DOHH2 (cell line): Measurements from ENCODE around the gene NEUROD1.

ENCODE experiments used
- H3F3A ChIP-seq: fragments of 200-600 bp; sonication (generic), shearing (Covaris generic); 2 replicates; pipeline ENCODE4 v1.6.0; 2016; ENCODE audit warnings: antibody characterized with exemption, mild to moderate bottlenecking; ENCODE audit not compliant: control insufficient read depth, insufficient read depth
- H3K27ac ChIP-seq: fragments of 200-600 bp; sonication (generic); 2 replicates; pipeline ENCODE4 v1.5.1; 2014; ENCODE audit warnings: low read depth, mild to moderate bottlenecking, low read length, moderate library complexity
- H3K27me3 ChIP-seq: fragments of 200-600 bp; sonication (generic); 2 replicates; pipeline ENCODE4 v1.6.1; 2014; ENCODE audit warnings: mild to moderate bottlenecking, low read length, mixed read lengths; ENCODE audit not compliant: control insufficient read depth
- H3K36me3 ChIP-seq: fragments of 200-600 bp; sonication (generic); 2 replicates; pipeline ENCODE4 v1.6.1; 2014; ENCODE audit warnings: mild to moderate bottlenecking, low read length, moderate library complexity, mixed read lengths; ENCODE audit not compliant: control insufficient read depth
- H3K4me1 ChIP-seq: fragments of 200-600 bp; sonication (generic); 2 replicates; pipeline ENCODE4 v1.6.1; 2014; ENCODE audit warnings: mild to moderate bottlenecking, low read length, mixed read lengths; ENCODE audit not compliant: control insufficient read depth
- H3K4me2 ChIP-seq: fragments of 200-600 bp; sonication (generic); 2 replicates; pipeline ENCODE4 v1.6.0; 2014; ENCODE audit warnings: mild to moderate bottlenecking, low read length, moderate library complexity
- H3K4me3 ChIP-seq: fragments of 200-600 bp; sonication (generic); 2 replicates; pipeline ENCODE4 v1.5.1; 2014; ENCODE audit warnings: mild to moderate bottlenecking, low read length, mixed read lengths
- H3K79me2 ChIP-seq: fragments of 200-600 bp; sonication (generic); 2 replicates; pipeline ENCODE4 v1.6.1; 2014; ENCODE audit warnings: mild to moderate bottlenecking, low read length, mixed read lengths; ENCODE audit not compliant: control insufficient read depth
- H3K9me2 ChIP-seq: fragments of 200-600 bp; sonication (generic); replicated peaks from 2 replicates; pipeline ENCODE4 v1.6.1; 2014; ENCODE audit warnings: mild to moderate bottlenecking, low read length, mixed read lengths; ENCODE audit not compliant: control insufficient read depth
- H3K9me3 ChIP-seq: fragments of 200-600 bp; sonication (generic); 2 replicates; pipeline ENCODE4 v1.6.1; 2014; ENCODE audit warnings: antibody characterized with exemption, low read length, mixed read lengths; ENCODE audit not compliant: control insufficient read depth, insufficient read depth
- H4K20me1 ChIP-seq: fragments of 200-600 bp; sonication (generic); 2 replicates; pipeline ENCODE4 v1.6.0; 2014; ENCODE audit warnings: low read depth, mild to moderate bottlenecking, antibody characterized with exemption, low read length, moderate library complexity; ENCODE audit not compliant: control insufficient read depth, insufficient read depth
- EZH2phosphoT487 ChIP-seq: fragments of 200-600 bp; sonication (generic); IDR thresholded peaks from 2 replicates; pipeline ENCODE4 v1.6.1; 2017; ENCODE audit warnings: borderline replicate concordance, mild to moderate bottlenecking, antibody characterized with exemption, low read length, moderate library complexity, mixed read lengths
- TF ChIP-seq, protein P1 (sequence below): fragments of 200-600 bp; sonication (generic); IDR thresholded peaks from one replicate; pipeline ENCODE4 v1.5.1; 2014; ENCODE audit warnings: antibody characterized with exemption, mild to moderate bottlenecking, low read depth, low read length; ENCODE audit not compliant: poor library complexity, severe bottlenecking

NEUROD1 gene

DNA sequence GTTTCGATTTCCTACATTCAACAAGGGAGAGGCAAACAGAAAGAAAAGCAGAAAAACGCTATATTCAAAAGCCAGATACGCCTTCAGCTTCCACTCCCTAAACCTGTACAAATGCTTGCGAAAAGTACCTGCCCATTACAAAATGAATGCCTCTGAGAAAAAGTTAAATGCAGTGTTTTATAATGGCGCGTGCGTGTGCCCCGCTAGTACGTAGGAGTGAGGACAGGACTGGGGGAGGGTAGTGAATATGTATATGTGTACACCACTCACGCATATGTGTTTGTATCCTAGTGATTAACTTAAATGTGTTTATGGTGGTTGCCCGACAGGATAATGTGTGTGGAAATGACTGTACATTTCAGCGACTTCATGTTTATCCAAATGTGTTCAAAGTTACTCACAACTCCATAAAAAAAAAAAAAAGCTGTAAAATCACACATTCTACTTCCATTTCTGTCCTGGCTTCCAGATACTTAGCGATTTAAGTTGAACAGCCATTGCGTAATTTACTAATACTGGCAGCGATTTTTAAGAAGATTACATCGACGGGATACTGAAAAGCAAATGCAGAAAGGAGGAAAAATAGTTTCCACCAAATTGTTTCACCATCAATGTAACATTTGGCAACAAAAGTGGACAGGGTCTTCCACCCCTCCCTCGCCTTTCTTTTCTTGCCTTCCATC lies 1.3 kb downstream of the NEUROD1 start:
- Histone ChIP-seq H4K20me1 (no peaks in the 10 kb centered on the region), H3K4me2 (no peak overlapping the region), H3K27ac (no peak overlapping the region), H3K4me1 (peaks cover 11% of the 10 kb centered on the region), H3K27me3 (peaks cover 7% of the 10 kb centered on the region; the same call in 1 of the 2 replicates), H3K36me3 (no peaks in the 10 kb centered on the region), H3K4me3 (no peak overlapping the region), H3K79me2 (no peaks in the 10 kb centered on the region), H3K9me2 (no peaks in the 10 kb centered on the region), H3F3A (peaks cover 4% of the 10 kb centered on the region; the same call in 1 of the 2 replicates), H3K9me3 (peaks cover 23% of the 10 kb centered on the region)
- TF ChIP-seq, protein P1, sequence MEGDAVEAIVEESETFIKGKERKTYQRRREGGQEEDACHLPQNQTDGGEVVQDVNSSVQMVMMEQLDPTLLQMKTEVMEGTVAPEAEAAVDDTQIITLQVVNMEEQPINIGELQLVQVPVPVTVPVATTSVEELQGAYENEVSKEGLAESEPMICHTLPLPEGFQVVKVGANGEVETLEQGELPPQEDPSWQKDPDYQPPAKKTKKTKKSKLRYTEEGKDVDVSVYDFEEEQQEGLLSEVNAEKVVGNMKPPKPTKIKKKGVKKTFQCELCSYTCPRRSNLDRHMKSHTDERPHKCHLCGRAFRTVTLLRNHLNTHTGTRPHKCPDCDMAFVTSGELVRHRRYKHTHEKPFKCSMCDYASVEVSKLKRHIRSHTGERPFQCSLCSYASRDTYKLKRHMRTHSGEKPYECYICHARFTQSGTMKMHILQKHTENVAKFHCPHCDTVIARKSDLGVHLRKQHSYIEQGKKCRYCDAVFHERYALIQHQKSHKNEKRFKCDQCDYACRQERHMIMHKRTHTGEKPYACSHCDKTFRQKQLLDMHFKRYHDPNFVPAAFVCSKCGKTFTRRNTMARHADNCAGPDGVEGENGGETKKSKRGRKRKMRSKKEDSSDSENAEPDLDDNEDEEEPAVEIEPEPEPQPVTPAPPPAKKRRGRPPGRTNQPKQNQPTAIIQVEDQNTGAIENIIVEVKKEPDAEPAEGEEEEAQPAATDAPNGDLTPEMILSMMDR = no peak
- no peak for TF ChIP-seq EZH2phosphoT487

DNA sequence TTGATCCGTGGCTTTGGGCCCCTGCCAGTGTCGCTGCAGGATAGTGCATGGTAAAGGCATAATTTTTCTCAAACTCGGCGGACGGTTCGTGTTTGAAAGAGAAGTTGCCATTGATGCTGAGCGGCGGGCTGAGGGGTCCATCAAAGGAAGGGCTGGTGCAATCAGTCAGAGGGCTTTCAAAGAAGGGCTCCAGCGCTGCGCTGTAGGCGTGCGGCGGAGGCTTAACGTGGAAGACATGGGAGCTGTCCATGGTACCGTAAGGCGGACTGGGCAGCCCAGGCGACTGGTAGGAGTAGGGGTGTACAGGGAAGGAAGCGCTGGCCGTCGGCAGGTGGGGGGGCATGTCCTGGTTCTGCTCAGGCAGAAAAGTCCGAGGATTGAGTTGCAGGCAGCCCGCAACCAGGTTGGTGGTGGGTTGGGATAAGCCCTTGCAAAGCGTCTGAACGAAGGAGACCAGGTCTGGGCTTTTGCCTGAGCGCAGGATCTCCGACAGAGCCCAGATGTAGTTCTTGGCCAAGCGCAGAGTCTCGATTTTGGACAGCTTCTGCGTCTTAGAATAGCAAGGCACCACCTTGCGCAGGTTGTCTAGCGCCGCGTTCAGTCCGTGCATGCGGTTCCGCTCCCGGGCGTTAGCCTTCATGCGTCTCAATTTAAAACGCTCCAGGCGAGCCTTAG lies 2.3 kb downstream of the NEUROD1 start:
- Histone ChIP-seq H3K9me3 (peaks cover 19% of the 10 kb centered on the region), H3K79me2 (no peaks in the 10 kb centered on the region), H3K27ac (no peak overlapping the region), H3K36me3 (no peaks in the 10 kb centered on the region), H3K4me3 (no peak overlapping the region), H3K9me2 (no peaks in the 10 kb centered on the region), H4K20me1 (no peaks in the 10 kb centered on the region), H3K27me3 (peaks cover 7% of the 10 kb centered on the region; the same call in 1 of the 2 replicates), H3F3A (peaks cover 10% of the 10 kb centered on the region), H3K4me2 (no peak overlapping the region), H3K4me1 (peaks cover 19% of the 10 kb centered on the region)
- TF ChIP-seq EZH2phosphoT487 = no peak
- TF ChIP-seq, protein P1 = no peak

DNA sequence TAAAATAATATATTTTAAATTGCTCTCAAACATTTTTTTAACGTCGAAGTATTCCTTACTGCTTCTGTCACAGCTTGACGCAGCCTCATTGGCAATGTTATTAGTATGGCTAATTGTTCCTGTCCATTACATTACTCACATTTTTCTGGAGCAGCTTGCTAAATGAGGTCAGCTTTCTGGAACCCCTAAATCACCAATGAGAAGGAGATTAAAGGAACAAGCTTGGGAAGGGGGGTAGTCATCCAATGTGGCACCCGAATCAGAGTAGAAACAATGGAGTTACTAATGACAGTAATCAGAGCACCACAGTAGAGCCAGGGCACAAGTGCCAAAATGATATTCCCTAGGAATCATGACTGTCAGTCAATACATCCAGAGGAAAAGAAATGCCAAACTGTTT lies 5.1 kb downstream of the NEUROD1 start:
- TF ChIP-seq, protein P1 = no peak
- no peak for TF ChIP-seq EZH2phosphoT487
- Histone ChIP-seq H4K20me1 (no peaks in the 10 kb centered on the region), H3K4me2 (no peak overlapping the region), H3K36me3 (no peaks in the 10 kb centered on the region), H3K4me3 (no peak overlapping the region), H3K79me2 (no peaks in the 10 kb centered on the region), H3F3A (peaks cover 10% of the 10 kb centered on the region), H3K9me3 (no peaks in the 10 kb centered on the region), H3K9me2 (no peaks in the 10 kb centered on the region), H3K27ac (no peak overlapping the region), H3K27me3 (0 out of 2 replicates have a peak, but pooled peaks cover 2% of the 10 kb centered on the region), H3K4me1 (peaks cover 34% of the 10 kb centered on the region)
